HEK293 (cell line): ENCODE measurements around the gene RAB36.
A peak's percentile ranks its signal among the peaks of the same experiment; 100 is the strongest.

Source experiments
- CTCF ChIA-PET: fragments of 350-600 bp; formaldehyde crosslinking; extraction: SDS; loops from one replicate; lab custom pipeline; 2021; ENCODE audit warnings: antibody characterized with exemption; lab: Yijun Ruan, JAX
- POLR2A ChIA-PET: fragments of 300-600 bp; formaldehyde crosslinking; extraction: SDS; loops from one replicate; lab custom pipeline; 2020; ENCODE audit warnings: antibody characterized with exemption, inconsistent platforms; lab: Yijun Ruan, JAX
- H3K27ac ChIP-seq: fragments of 200-500 bp; sonication (Bioruptor generic); 2 replicates; pipeline ENCODE4 v1.5.1; 2014; ENCODE audit warnings: low read depth, low read length, control low read depth, inconsistent platforms; ENCODE audit errors: extremely low read depth
- H3K36me3 ChIP-seq, 2 experiments: fragments of 200-500 bp in 1 of 2; sonication (Bioruptor generic) in 1 of 2; 1 replicate in 1 of 2; 2 replicates in 1 of 2; pipeline ENCODE4 v1.5.1; 2014 to 2017; ENCODE audit warnings: inconsistent platforms in 2 of 2, low read length in 2 of 2; ENCODE audit not compliant: control insufficient read depth in 2 of 2, insufficient read depth in 1 of 2
- H3K4me1 ChIP-seq: fragments of 200-500 bp; sonication (Bioruptor generic); 2 replicates; pipeline ENCODE4 v1.5.1; 2014; ENCODE audit warnings: mild to moderate bottlenecking, low read length, inconsistent platforms; ENCODE audit not compliant: control insufficient read depth, insufficient read depth
- H3K4me3 ChIP-seq: 2 replicates; pipeline ENCODE4 v1.5.1; 2011; ENCODE audit warnings: low read depth, mild to moderate bottlenecking, control low read depth, low read length, moderate library complexity
- H3K9me3 ChIP-seq: fragments of 200-500 bp; sonication (Bioruptor generic); 2 replicates; pipeline ENCODE4 v1.5.1; 2014; ENCODE audit warnings: low read depth, low read length, inconsistent platforms; ENCODE audit not compliant: control insufficient read depth, insufficient read depth
- SP2 ChIP-seq: fragments of 450-650 bp; formaldehyde crosslinking; IDR thresholded peaks from 2 replicates; pipeline ENCODE4 v1.5.1; 2016; ENCODE audit warnings: missing biosample characterization, missing genetic modification characterization
- ZBTB20 ChIP-seq: fragments of 450-650 bp; formaldehyde crosslinking; IDR thresholded peaks from 2 replicates; pipeline ENCODE4 v1.5.1; 2016; ENCODE audit warnings: missing biosample characterization, missing genetic modification characterization
- ZIC2 ChIP-seq: fragments of 450-650 bp; formaldehyde crosslinking; IDR thresholded peaks from 2 replicates; pipeline ENCODE4 v1.5.1; 2016; ENCODE audit warnings: missing biosample characterization, missing genetic modification characterization
- ZNF121 ChIP-seq: fragments of 450-650 bp; formaldehyde crosslinking; IDR thresholded peaks from 2 replicates; pipeline ENCODE4 v1.5.1; 2016; ENCODE audit warnings: missing biosample characterization, missing genetic modification characterization
- ZNF658 ChIP-seq: fragments of 450-650 bp; formaldehyde crosslinking; IDR thresholded peaks from 2 replicates; pipeline ENCODE4; 2016; ENCODE audit warnings: missing biosample characterization, missing genetic modification characterization
- TF ChIP-seq, protein P1 (sequence below): fragments of 450-650 bp; formaldehyde crosslinking; IDR thresholded peaks from 2 replicates; pipeline ENCODE4 v1.5.1; 2017; ENCODE audit warnings: missing biosample characterization, missing genetic modification characterization
- TF ChIP-seq, protein P2 (sequence below): fragments of 450-650 bp; formaldehyde crosslinking; IDR thresholded peaks from 2 replicates; pipeline ENCODE4 v1.5.1; 2016; ENCODE audit warnings: missing biosample characterization, missing genetic modification characterization, low read depth
- TF ChIP-seq, protein P3 (sequence below): fragments of 450-650 bp; formaldehyde crosslinking; IDR thresholded peaks from 2 replicates; pipeline ENCODE4 v1.5.1; 2016; ENCODE audit warnings: missing biosample characterization, missing genetic modification characterization, low read depth
- TF ChIP-seq, protein P4 (sequence below): fragments of 450-650 bp; IDR thresholded peaks from 2 replicates; pipeline ENCODE4 v1.5.1; 2018; ENCODE audit warnings: missing biosample characterization, mild to moderate bottlenecking, missing genetic modification characterization

The RAB36 gene

DNA sequence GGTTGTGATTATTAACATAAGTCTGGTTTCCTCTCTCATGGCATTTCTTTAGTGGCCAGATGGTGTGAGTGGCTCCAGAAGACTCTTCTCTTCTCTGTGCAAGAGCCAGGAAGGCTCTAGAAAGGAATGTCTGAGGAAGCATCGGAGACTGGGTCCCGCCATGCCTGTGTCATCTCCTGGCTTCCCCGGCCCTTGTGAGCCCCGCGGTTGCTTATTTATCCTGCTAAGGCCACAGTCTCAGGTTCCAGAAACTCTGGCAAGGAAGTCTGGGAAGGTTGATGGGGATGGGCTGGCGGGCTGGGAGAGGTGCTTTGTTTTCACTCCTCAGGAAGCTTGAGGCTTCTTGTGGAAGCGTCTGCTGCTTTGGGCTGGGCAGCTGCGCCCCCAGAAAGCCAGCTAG, 53.9 kb downstream of the RAB36 start:
- Histone ChIP-seq H3K27ac (no peak overlapping the region), H3K9me3 (no peaks in the 10 kb centered on the region), H3K4me3 (no peak overlapping the region), H3K4me1 (no peaks in the 10 kb centered on the region; the same call in 1 of the 2 replicates), H3K36me3 (peaks cover 0 to 15% of the 10 kb centered on the region in 2 experiments; a peak in 1 of 3 replicates)
- CTCF ChIA-PET: no interaction called here
- POLR2A ChIA-PET: no interaction called here
- TF ChIP-seq SP2 (tag by site-specific recombination): no peak
- TF ChIP-seq, protein P1, sequence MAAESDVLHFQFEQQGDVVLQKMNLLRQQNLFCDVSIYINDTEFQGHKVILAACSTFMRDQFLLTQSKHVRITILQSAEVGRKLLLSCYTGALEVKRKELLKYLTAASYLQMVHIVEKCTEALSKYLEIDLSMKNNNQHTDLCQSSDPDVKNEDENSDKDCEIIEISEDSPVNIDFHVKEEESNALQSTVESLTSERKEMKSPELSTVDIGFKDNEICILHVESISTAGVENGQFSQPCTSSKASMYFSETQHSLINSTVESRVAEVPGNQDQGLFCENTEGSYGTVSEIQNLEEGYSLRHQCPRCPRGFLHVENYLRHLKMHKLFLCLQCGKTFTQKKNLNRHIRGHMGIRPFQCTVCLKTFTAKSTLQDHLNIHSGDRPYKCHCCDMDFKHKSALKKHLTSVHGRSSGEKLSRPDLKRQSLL (tag by site-specific recombination): peak; percentile 60; the same call in 1 of the 2 replicates
- TF ChIP-seq, protein P2, sequence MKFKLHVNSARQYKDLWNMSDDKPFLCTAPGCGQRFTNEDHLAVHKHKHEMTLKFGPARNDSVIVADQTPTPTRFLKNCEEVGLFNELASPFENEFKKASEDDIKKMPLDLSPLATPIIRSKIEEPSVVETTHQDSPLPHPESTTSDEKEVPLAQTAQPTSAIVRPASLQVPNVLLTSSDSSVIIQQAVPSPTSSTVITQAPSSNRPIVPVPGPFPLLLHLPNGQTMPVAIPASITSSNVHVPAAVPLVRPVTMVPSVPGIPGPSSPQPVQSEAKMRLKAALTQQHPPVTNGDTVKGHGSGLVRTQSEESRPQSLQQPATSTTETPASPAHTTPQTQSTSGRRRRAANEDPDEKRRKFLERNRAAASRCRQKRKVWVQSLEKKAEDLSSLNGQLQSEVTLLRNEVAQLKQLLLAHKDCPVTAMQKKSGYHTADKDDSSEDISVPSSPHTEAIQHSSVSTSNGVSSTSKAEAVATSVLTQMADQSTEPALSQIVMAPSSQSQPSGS: no peak

DNA sequence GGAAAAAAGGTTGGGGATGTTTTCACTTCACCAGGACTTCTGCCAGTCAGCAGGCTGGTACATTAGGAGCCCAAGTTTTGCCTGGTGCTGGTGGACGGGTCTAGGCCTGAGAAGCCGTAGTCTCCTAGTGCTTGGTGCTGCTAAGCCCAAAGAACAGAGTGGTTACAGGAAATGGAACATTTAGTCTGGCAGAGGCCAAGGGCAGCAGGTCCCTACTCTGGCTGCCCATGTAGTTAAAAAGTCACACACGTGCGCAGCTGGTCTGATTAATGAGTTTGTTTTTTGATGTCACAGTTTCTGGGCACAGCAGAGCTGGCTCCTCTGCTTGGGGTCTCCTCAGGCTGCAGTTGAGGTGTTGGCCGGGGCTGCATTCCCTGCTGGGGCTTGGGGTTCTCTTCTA, 55.6 kb downstream of the RAB36 start:
- H3K9me3 ChIP-seq: no peaks in the 10 kb centered on the region
- 0 out of 2 replicates have a peak, but pooled peaks have one; percentile 9 for TF ChIP-seq ZIC2 (tag by site-specific recombination)
- TF ChIP-seq ZNF658 (tag by site-specific recombination): no peak
- TF ChIP-seq, protein P3, sequence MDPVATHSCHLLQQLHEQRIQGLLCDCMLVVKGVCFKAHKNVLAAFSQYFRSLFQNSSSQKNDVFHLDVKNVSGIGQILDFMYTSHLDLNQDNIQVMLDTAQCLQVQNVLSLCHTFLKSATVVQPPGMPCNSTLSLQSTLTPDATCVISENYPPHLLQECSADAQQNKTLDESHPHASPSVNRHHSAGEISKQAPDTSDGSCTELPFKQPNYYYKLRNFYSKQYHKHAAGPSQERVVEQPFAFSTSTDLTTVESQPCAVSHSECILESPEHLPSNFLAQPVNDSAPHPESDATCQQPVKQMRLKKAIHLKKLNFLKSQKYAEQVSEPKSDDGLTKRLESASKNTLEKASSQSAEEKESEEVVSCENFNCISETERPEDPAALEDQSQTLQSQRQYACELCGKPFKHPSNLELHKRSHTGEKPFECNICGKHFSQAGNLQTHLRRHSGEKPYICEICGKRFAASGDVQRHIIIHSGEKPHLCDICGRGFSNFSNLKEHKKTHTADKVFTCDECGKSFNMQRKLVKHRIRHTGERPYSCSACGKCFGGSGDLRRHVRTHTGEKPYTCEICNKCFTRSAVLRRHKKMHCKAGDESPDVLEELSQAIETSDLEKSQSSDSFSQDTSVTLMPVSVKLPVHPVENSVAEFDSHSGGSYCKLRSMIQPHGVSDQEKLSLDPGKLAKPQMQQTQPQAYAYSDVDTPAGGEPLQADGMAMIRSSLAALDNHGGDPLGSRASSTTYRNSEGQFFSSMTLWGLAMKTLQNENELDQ: no peak
- peaks cover 0 to 29% of the 10 kb centered on the region in 2 experiments; a peak in 1 of 3 replicates for H3K36me3 ChIP-seq
- H3K27ac ChIP-seq: no peak overlapping the region
- no peak overlapping the region for H3K4me3 ChIP-seq
- ChIA-PET POLR2A (no interaction called here), CTCF (interaction anchor here (0.8 to 1.2 kb wide), 2 partner anchors 12 to 81 kb away, joined by 3 read pairs; no protein-coding TSS in a partner anchor)
- H3K4me1 ChIP-seq: no peaks in the 10 kb centered on the region; the same call in 1 of the 2 replicates

DNA sequence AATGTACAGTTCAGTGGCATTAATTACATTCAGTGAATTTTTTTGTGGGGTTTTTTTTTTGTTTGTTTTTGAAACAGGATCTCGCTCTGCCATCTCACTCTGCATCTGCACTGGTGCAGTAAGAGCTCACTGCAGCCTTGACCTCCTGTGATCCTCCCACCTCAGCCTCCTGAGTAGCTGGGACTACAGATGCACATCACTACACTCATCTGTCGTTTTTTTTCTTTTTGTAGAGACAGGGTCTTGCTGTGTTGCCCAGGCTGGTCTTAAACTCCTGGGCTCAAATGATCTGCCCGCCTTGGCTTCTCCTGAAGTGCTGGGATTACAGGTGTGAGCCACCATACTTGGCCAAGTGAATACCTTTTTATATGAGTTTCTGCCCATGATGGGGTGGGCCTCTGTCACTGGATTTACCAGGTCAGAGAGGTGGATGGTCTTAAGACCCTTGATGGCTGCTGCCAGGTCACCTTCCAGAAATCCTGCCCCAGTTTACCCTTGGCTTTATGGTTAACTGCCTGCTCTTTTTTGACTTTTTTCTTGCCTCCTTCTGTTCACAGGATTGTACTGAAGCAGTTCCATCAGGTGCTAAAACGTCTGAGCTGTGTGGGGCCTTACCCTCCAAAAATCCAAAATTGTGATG, 57.7 kb downstream of the RAB36 start:
- H3K4me1 ChIP-seq: no peaks in the 10 kb centered on the region; the same call in 1 of the 2 replicates
- POLR2A ChIA-PET: no interaction called here
- H3K36me3 ChIP-seq: peaks cover 0 to 33% of the 10 kb centered on the region in 2 experiments; a peak in 1 of 3 replicates
- H3K4me3 ChIP-seq: no peak overlapping the region
- TF ChIP-seq, protein P4, sequence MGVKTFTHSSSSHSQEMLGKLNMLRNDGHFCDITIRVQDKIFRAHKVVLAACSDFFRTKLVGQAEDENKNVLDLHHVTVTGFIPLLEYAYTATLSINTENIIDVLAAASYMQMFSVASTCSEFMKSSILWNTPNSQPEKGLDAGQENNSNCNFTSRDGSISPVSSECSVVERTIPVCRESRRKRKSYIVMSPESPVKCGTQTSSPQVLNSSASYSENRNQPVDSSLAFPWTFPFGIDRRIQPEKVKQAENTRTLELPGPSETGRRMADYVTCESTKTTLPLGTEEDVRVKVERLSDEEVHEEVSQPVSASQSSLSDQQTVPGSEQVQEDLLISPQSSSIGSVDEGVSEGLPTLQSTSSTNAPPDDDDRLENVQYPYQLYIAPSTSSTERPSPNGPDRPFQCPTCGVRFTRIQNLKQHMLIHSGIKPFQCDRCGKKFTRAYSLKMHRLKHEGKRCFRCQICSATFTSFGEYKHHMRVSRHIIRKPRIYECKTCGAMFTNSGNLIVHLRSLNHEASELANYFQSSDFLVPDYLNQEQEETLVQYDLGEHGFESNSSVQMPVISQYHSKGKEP (tag by site-specific recombination): 0 out of 2 replicates have a peak, but pooled peaks have one; percentile 19
- TF ChIP-seq ZNF121 (tag by site-specific recombination): peak; percentile 86
- TF ChIP-seq ZBTB20 (tag by site-specific recombination): no peak
- TF ChIP-seq, all 188 proteins: peak for 2
- Histone ChIP-seq H3K9me3 (no peaks in the 10 kb centered on the region), H3K27ac (no peak overlapping the region)
- CTCF ChIA-PET: interaction anchor here (1.1 to 1.9 kb wide), 2 partner anchors 16 to 79 kb away, joined by 3 to 9 read pairs; no protein-coding TSS in a partner anchor
